ENCODE results near the gene RNF146.

DNA sequence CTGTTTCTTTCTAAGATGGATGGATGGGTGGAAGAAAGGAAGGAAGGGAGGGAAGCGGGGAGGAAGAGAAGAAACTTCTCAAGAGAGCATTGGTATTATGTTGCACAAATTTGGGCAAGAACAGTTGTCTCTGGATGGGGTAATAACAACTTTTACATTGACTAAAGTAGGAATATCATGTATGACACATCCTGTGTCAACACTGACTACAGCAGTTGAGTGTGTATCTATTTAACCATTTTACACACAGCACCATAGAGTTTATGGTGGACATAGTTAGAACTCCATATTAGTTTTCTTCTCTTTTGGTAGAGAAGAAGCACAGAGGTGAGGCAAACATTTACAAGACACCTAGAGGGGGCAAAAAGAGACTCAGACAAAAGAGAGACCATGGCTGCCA lies 44.2 kb upstream of the RNF146 start:
- TF ChIP-seq, protein P1, sequence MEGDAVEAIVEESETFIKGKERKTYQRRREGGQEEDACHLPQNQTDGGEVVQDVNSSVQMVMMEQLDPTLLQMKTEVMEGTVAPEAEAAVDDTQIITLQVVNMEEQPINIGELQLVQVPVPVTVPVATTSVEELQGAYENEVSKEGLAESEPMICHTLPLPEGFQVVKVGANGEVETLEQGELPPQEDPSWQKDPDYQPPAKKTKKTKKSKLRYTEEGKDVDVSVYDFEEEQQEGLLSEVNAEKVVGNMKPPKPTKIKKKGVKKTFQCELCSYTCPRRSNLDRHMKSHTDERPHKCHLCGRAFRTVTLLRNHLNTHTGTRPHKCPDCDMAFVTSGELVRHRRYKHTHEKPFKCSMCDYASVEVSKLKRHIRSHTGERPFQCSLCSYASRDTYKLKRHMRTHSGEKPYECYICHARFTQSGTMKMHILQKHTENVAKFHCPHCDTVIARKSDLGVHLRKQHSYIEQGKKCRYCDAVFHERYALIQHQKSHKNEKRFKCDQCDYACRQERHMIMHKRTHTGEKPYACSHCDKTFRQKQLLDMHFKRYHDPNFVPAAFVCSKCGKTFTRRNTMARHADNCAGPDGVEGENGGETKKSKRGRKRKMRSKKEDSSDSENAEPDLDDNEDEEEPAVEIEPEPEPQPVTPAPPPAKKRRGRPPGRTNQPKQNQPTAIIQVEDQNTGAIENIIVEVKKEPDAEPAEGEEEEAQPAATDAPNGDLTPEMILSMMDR (conservative IDR thresholded peaks at IDR 0.05) = no peak
- no peak for TF ChIP-seq ZFX (IDR thresholded peaks at IDR 0.05)

Measured in C4-2B (cell line).